Ramos (cell line): Measurements from ENCODE around the gene OSBPL6.
"Not testable (repeated sequence)": the region's sequence is repeated elsewhere in the genome, so short reads cannot be mapped to it uniquely, and the experiment has no call there.

Experiments used
- in situ Hi-C: fragments of 300-500 bp; cut with MboI; formaldehyde crosslinking; loops from one replicate; pipeline ENCODE4 v1.14.3; 2022; ENCODE audit warnings: low sequenced_read_pairs; ENCODE audit not compliant: unreplicated experiment

Gene OSBPL6

GRCh38 chr2:178330175-178331017, 136.1 kb downstream of the OSBPL6 start:
- in situ Hi-C loops = no loop called here

DNA sequence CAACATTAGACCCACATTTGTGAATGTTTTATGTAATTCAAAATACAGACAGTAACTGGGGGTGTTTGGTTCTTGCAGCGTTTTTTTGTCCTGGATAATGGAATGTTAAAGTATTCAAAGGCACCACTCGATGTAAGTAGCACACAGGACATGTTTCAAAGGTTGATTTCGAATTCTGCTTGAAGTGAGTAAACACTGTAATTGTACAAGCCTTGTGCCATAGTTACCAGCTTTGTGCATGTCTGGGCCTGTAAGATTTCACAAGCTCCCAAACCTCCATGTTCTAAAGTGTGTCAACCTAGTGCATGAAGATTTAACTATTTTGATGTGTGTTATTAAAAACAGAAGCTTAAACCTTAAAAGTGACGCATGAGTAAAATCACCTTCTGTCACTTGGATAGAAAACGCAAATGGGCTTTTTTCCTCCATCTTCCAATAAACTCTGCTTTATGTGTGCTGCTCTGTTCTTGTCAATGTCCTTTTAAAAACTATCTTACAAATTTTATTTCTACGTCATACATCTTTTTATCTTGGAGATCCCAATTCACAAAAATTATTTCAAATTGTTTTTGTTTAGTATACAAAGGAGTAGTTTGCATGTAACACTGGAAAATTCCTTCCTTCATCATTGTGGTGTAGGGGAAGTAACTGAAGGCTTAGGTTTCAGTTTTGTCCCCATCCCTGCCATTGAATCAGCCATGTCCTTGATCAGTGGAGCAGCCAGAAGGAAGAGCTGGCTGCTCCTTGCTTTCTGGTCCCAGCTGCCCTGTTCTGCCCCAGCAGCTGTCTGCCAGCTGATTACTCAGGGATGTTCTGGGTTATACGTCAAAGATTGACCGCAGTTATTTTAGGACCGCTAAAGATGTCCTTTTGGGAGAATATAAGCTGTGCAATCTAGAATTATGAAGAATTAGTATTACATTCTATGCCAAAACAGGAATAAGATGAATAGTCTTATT, 137.4 kb downstream of the OSBPL6 start:
- in situ Hi-C loops = no loop called here

DNA sequence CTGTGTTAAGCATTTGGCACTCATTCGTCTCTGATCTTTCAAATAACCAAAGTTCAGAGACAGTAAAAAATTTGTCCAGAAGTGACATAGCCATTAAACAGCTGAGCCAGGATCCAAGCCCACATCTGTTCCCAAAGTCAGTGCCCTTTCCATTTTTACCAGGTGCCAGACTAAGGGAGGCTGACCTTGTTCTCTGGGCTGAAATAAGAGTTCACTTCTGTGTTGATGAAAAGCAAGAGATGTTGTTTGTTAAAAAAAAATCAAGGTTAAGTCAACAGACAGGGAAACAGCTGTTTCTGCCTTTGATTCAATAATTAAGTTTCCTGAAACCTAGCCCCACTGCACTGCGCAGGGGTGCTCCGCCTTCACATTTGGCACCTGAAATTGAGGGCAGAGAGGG, 139.5 kb downstream of the OSBPL6 start:
- in situ Hi-C loops = no loop called here

- in situ Hi-C loops = no loop called here
Measured at GRCh38 chr2:178335230-178335629, 140.9 kb downstream of the OSBPL6 start.

GRCh38 chr2:178344121-178344520, 149.8 kb downstream of the OSBPL6 start:
- in situ Hi-C loops = no loop called here

GRCh38 chr2:178345951-178346350, 151.6 kb downstream of the OSBPL6 start:
- in situ Hi-C loops = no loop called here

GRCh38 chr2:178350051-178350450, 155.7 kb downstream of the OSBPL6 start:
- in situ Hi-C loops = no loop called here

- in situ Hi-C loops = not testable (repeated sequence)
Measured at GRCh38 chr2:178357704-178358103, 163.4 kb downstream of the OSBPL6 start.

GRCh38 chr2:178359192-178359912, 165.0 kb downstream of the OSBPL6 start:
- in situ Hi-C loops = no loop called here

GRCh38 chr2:178361588-178361987, 167.3 kb downstream of the OSBPL6 start:
- in situ Hi-C loops = no loop called here

- in situ Hi-C loops = no loop called here
Measured at GRCh38 chr2:178363252-178363651, 168.9 kb downstream of the OSBPL6 start.

DNA sequence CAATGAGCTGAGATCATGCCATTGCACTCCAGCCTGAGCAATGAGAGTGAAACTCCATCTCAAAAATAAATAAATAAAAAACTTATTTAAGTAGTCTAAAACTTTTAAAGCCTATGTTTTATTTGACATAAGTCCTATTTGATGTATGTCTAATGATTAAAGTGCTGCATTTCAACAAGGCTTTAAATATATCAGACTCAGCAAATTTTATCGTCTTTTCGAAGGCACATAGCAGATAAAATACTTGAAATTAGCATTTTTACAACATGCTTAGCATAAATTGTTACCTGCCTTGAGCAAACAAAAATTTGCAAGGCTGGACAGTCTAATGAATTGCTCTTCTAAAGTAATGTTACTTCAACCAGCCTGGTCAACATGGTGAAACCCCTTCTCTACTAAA, 170.8 kb downstream of the OSBPL6 start:
- in situ Hi-C loops = no loop called here

- in situ Hi-C loops = no loop called here
Measured at GRCh38 chr2:178366412-178366811, 172.1 kb downstream of the OSBPL6 start.

DNA sequence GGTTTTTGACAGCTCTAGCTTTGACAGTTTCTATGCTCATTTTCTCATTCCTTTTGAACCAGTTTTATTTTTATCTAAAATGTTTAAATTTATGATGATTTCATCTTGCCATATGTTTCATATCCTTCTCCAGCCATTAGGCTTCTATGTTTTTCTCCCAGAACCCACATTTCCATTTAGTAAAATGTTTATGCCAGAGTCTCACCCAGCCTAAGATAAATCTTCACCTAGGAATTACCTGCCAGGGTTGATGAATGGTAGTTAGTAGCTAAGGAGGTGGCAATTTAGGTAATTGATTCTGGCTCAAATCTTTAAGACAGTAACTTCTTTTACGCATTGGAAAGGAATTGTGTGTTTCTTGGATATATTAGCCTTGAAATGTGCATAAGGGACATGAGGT, 173.0 kb downstream of the OSBPL6 start:
- in situ Hi-C loops = no loop called here

DNA sequence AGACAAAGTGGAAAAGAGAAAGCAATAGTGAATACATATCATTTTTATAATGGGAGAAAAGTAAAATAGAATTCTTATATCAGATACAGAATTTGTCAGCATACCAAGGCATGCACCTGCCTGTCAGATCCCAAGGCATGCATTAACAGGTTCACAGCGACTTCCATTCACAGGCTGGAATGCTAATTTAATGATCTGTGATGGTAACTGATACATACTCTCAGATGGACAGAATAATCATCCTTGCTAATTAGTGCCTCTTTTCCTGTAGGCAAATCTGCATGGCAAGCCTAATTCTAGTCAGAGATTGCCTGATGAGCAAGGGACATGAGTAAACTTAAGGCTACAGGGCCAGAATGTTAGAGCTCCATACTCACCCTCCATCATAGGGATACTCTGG, 180.6 kb downstream of the OSBPL6 start:
- in situ Hi-C loops = no loop called here

DNA sequence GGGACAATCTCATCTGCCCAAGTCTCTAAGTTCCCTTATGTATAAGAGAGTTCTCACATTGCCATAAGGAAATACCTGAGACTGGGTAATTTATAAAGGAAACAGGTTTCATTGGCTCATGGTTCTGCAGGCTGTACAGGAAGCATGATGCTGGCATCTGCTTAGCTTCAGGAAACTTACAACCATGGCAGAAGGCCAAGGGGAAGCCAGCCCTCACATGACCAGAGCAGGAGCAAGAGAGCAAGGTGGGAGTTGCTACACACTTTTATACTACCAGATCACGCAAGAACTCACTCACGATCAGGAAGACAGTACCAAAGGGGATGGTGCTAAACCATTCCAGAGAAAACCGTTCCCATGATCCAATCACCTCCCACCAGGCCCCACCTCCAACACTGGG, 182.7 kb downstream of the OSBPL6 start:
- in situ Hi-C loops = no loop called here

GRCh38 chr2:178379162-178380004, 185.1 kb downstream of the OSBPL6 start:
- in situ Hi-C loops = no loop called here

DNA sequence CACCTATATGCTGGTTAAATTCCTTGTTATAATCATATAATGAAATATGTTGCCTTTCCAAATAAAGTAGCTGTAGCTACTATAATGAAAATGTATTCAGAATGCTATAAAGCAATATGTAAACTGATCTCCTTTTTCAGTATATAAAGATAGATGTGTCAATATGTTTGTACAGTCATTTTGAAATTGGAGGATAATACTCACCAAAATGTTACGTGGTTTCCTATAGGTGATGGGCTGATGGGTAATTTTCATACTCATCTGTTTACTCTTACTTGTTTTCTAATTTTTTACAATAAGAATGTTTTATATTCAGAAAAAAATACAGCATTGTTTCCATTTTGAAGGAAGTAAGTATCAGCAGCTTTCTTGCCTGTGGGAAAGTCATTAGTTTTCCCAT, 186.5 kb downstream of the OSBPL6 start:
- in situ Hi-C loops = no loop called here

- in situ Hi-C loops = no loop called here
Measured at GRCh38 chr2:178383718-178384117, 189.4 kb downstream of the OSBPL6 start.
